Measurements from ENCODE around the gene PDE4D. TPM values are rescaled to one million over a fixed set of nuclear protein-coding genes. Genes with fewer than 3 reads are reported as not detected.
A peak's percentile ranks its signal among the peaks of the same experiment; 100 is the strongest.

The PDE4D gene
- total RNA-seq, 1 donor from 2014 or later, result 6.8 TPM

DNA sequence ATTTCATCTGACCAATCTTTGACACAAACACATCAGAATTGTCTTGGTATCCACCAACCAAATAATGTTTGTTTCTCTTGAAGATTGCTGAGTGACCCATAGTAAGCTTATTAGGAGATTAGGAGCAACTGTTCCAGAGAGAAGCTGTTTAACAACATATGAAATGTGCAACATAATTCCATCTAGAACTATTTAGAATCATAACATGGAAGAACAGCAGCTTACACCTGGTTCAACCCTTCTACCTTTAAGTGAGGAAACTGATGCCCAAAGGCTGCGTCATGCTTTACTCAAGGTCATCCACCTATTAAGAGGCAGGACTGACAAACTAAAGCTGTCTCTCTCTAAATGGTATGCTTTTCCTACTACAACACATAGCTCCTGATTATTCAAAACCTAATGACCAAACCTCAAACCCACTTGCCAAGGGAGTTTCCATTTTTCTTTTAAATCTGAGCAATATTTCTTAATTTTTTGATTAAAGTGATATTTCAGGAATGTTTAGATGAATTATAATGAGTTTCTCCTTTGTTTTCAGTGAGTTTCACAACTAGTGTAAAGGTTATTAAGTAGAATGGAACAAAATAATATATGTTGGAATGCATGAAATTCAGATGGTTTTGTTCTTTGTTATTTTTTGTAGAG is 764.8 kb downstream of the PDE4D start:
- H3K4me3 ChIP-seq (ENCODE audit: low read depth, low read length), result no peak overlapping the region
- no peak for FAIRE-seq
- H3K27me3 ChIP-seq (ENCODE audit: control insufficient read depth, insufficient read depth, low read length), result no peaks in the 10 kb centered on the region
- no peaks in the 10 kb centered on the region for H3K36me3 ChIP-seq (ENCODE audit: control insufficient read depth, insufficient read depth, low read length)
- TF ChIP-seq, protein P1, sequence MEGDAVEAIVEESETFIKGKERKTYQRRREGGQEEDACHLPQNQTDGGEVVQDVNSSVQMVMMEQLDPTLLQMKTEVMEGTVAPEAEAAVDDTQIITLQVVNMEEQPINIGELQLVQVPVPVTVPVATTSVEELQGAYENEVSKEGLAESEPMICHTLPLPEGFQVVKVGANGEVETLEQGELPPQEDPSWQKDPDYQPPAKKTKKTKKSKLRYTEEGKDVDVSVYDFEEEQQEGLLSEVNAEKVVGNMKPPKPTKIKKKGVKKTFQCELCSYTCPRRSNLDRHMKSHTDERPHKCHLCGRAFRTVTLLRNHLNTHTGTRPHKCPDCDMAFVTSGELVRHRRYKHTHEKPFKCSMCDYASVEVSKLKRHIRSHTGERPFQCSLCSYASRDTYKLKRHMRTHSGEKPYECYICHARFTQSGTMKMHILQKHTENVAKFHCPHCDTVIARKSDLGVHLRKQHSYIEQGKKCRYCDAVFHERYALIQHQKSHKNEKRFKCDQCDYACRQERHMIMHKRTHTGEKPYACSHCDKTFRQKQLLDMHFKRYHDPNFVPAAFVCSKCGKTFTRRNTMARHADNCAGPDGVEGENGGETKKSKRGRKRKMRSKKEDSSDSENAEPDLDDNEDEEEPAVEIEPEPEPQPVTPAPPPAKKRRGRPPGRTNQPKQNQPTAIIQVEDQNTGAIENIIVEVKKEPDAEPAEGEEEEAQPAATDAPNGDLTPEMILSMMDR (IDR thresholded peaks at IDR 0.05; ENCODE audit: insufficient read depth, low read length, severe bottlenecking), result no peak
- no peak for DNase-seq (ENCODE audit: low read depth)

DNA sequence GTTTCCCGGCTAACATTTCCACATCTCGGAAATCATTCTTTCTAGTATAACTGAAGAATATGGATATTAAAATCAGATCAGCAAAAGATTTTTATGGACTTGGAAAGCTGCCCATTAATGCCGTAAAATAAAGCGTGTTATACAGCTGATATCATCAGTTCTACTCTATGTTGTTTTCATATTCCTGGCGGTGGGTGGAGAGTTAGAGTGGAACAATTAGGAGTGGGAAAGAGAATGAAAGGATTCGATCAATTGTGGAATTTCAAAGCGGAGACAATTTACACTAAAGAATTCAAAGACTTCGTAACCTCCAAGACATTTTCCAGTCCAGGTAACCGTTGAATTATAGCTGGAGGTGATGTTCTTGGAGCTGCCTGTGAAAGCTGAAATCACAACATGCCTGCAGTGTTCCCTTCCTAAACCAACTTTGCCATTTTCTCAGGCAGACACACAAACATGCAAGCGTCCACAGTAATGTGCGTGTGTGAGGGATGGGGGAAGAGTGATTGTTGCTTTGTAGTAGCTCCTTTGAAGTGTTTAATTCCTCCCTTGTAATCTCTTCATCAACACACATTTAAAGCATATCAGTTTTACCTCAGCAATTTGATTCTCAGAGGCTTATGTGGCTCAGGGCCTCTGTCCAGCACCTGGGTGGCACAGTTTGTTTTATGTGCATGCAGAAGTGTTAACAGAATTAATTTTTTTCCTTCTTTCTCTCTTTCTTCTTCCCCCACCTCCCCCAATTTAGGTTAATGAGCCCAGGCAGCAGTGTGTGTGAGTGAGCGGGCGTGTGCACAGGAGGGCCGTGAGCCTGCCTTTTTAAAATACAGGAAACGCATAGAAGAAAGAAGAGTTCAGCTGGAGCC is 766.6 kb downstream of the PDE4D start:
- TF ChIP-seq, protein P1 (IDR thresholded peaks at IDR 0.05; ENCODE audit: insufficient read depth, low read length, severe bottlenecking), result no peak
- Histone ChIP-seq H3K27me3 (ENCODE audit: control insufficient read depth, insufficient read depth, low read length) (no peaks in the 10 kb centered on the region), H3K36me3 (ENCODE audit: control insufficient read depth, insufficient read depth, low read length) (no peaks in the 10 kb centered on the region), H3K4me3 (ENCODE audit: low read depth, low read length) (no peak overlapping the region)
- FAIRE-seq, result peak; percentile 23
- DNase-seq (ENCODE audit: low read depth), result peak; percentile 28

DNA sequence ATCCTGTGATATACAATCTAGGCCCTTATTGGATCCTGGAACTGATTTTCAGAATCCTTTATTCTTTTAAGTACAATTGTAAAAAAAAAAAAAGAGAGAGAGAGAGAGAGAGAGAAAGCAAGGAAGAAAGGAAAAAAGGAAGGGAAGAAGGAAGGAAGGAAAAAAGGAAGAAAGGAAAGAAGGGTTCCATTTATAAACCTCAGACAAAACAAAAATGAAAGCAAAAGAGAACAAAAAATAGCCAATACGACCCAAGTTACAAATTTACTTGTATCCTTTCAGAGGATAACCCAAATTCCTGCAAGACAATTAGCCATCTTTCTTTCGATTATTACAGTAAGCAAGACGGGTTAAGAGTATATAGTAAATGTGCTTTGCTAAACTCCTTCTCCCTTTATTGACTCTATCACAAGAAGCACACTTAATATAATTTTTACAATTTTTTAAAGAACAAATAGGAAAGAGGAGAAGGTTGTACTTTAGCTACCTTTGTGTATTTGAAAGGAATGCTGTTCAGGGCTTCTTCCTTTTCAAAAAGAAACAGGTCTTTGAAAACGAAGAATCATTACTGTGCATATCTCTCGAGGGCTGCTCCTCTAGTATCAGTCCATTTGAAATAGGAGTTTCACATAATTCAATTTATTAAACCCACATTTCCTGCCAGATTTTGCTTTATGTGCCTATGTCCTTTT is 767.4 kb downstream of the PDE4D start:
- DNase-seq (ENCODE audit: low read depth), result no peak
- H3K36me3 ChIP-seq (ENCODE audit: control insufficient read depth, insufficient read depth, low read length), result no peaks in the 10 kb centered on the region
- H3K4me3 ChIP-seq (ENCODE audit: low read depth, low read length), result no peak overlapping the region
- TF ChIP-seq, protein P1 (IDR thresholded peaks at IDR 0.05; ENCODE audit: insufficient read depth, low read length, severe bottlenecking), result no peak
- no peaks in the 10 kb centered on the region for H3K27me3 ChIP-seq (ENCODE audit: control insufficient read depth, insufficient read depth, low read length)
- no peak for FAIRE-seq

DNA sequence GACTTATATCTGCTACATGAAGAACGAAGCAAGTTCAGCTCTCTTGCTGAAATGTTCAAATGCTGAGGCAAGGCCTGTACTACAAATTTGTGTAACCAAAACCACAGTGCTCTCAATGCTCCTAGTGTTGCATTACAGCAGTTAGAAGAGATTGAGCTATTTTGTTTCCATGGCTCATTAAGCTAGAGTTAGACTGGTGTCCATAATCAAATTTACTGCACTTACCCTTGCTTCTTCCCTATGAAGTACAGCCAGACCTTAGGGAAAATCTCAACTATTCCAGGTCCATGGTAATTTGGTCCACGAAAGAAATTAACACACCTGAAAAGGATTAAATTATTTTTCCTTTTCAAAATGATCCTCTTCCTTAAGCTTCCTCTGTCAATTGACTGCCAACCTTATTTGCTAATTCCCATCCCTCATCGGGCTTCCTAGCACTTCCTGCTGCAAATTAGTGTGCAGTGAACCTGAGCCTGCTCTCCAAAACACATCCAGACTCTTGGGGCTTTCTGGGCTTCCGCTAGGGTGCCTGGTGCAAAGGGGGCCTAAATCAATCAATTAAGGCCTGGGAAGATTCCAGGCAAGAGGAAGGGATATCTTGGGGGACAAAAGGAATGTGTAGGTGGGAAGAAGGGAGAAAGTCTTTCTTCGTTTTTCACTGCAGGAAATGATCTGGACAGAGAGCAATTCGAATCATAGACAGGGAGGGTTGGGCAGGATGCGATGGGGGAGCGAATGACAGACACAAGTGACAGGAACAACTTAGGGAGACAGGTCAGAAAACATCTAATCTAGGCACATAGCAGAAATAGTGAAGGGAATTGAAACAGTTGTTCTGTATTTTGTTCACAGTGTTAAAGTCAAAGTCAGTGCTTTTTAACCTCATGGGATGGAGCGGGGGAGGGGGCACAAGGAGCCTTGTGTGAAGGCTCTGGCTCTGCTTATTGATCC is 768.2 kb downstream of the PDE4D start:
- H3K36me3 ChIP-seq (ENCODE audit: control insufficient read depth, insufficient read depth, low read length), result no peaks in the 10 kb centered on the region
- peak; percentile 55 for FAIRE-seq
- no peaks in the 10 kb centered on the region for H3K27me3 ChIP-seq (ENCODE audit: control insufficient read depth, insufficient read depth, low read length)
- TF ChIP-seq, protein P1 (IDR thresholded peaks at IDR 0.05; ENCODE audit: insufficient read depth, low read length, severe bottlenecking), result no peak
- no peak overlapping the region for H3K4me3 ChIP-seq (ENCODE audit: low read depth, low read length)
- no peak for DNase-seq (ENCODE audit: low read depth)

Data from bronchial epithelial cell (primary cell).